ENCODE results near the gene TCL1A.
"Not testable (repeated sequence)": the region's sequence is repeated elsewhere in the genome, so short reads cannot be mapped to it uniquely, and the experiment has no call there.

Gene TCL1A

DNA sequence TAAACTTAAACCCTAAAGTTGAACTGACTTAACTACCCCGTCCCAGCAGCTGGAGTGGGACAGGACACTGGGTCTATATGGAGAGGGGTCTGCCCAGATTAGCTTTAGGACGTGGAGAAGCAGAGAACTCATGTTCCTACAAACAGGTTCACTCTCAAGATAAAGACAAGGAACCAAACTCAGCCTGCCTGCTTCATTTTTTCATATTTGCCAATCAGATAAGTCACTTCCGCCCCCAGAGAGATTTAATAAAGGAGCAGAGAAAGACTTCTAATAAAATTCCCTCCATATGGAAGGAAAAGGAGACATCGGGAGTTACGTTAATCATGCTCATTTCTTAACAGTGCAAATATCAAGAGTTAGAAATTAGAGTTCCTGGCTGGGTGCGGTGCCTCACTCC lies 42.2 kb upstream of the TCL1A start:
- H3K4me3 ChIP-seq (replicated peaks; ENCODE audit: low read depth, low read length): no peak overlapping the region
- no peak for DNase-seq (ENCODE audit: extremely low read depth, low read depth)
- TF ChIP-seq, protein P1, sequence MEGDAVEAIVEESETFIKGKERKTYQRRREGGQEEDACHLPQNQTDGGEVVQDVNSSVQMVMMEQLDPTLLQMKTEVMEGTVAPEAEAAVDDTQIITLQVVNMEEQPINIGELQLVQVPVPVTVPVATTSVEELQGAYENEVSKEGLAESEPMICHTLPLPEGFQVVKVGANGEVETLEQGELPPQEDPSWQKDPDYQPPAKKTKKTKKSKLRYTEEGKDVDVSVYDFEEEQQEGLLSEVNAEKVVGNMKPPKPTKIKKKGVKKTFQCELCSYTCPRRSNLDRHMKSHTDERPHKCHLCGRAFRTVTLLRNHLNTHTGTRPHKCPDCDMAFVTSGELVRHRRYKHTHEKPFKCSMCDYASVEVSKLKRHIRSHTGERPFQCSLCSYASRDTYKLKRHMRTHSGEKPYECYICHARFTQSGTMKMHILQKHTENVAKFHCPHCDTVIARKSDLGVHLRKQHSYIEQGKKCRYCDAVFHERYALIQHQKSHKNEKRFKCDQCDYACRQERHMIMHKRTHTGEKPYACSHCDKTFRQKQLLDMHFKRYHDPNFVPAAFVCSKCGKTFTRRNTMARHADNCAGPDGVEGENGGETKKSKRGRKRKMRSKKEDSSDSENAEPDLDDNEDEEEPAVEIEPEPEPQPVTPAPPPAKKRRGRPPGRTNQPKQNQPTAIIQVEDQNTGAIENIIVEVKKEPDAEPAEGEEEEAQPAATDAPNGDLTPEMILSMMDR (IDR thresholded peaks at IDR 0.05; ENCODE audit: low read depth, low read length, missing control alignments): no peak

DNA sequence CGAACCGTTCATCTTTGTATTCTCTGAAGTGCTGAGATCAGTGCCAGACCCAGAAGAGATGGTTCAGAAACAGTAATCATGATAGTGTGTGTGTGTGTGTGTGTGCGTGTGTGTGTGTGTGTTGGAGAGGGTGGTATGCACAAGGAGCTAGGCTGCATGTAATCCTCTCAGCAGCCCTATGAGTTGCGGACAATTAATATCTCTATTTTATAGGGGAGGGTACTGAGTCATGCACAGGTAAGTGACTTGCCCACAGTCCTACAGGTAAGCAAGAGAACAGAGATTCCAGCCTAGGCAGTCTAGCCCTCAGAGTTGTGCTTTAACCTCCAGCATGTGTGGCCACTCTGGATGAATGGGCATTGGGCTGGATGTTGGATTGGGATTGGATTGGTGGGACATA lies 27.9 kb upstream of the TCL1A start:
- TF ChIP-seq, protein P1 (IDR thresholded peaks at IDR 0.05; ENCODE audit: low read depth, low read length, missing control alignments): no peak

DNA sequence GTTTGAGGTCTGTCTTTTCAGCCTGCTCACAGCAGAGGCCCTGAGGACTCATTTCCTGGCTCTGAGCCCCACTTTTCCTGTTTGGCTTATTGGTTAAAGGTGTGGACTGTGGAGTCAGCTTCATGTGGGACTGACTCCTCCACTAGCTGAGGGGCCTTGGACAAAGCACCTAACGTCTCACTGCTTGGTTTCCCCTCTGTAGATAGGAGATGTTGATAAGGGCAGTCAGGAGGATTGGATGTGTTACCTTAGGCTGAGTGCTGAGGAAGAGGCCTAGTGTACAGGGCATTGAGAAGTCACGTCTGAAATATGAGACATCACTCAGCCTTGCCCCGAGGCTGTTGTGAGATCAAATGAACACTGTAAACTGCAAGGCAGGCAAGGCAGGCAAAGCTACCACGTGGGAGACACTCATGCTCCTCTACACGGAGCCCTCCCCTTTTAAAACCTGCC lies 27.1 kb upstream of the TCL1A start:
- DNase-seq (ENCODE audit: extremely low read depth, low read depth): no peak
- TF ChIP-seq, protein P1 (IDR thresholded peaks at IDR 0.05; ENCODE audit: low read depth, low read length, missing control alignments): no peak
- no peak overlapping the region for H3K4me3 ChIP-seq (replicated peaks; ENCODE audit: low read depth, low read length)

More for the DNA sequence above, 27.9 kb upstream of the TCL1A start:
- H3K4me3 ChIP-seq (replicated peaks; ENCODE audit: low read depth, low read length): no peak overlapping the region
- no peak for DNase-seq (ENCODE audit: extremely low read depth, low read depth)

- TF ChIP-seq, protein P1 (IDR thresholded peaks at IDR 0.05; ENCODE audit: low read depth, low read length, missing control alignments): no peak
- no peak overlapping the region for H3K4me3 ChIP-seq (replicated peaks; ENCODE audit: low read depth, low read length)
- no peak for DNase-seq (ENCODE audit: extremely low read depth, low read depth)
Observed at GRCh38 chr14:95739356-95739755, 25.4 kb upstream of the TCL1A start.

DNA sequence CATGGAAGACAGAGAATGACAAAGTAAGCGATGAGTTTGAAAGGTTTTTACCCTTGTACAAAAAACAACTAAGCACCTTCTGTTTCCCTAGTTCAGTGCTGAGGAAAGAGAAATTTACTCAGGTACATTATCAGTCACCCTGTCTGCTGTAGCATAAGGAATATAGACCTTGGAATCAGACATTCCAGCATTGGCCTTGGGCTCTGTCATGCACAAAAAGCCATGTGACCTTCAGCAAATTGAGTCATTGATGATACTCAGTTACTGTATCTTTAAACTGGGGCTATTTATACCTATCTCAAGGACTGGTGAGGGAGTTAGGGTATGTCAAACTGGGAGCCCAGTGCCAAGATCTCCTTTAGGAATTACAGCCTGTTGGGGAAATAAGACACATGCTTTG lies 19.3 kb upstream of the TCL1A start:
- TF ChIP-seq, protein P1 (IDR thresholded peaks at IDR 0.05; ENCODE audit: low read depth, low read length, missing control alignments): no peak
- H3K4me3 ChIP-seq (replicated peaks; ENCODE audit: low read depth, low read length): no peak overlapping the region
- DNase-seq (ENCODE audit: extremely low read depth, low read depth): no peak

DNA sequence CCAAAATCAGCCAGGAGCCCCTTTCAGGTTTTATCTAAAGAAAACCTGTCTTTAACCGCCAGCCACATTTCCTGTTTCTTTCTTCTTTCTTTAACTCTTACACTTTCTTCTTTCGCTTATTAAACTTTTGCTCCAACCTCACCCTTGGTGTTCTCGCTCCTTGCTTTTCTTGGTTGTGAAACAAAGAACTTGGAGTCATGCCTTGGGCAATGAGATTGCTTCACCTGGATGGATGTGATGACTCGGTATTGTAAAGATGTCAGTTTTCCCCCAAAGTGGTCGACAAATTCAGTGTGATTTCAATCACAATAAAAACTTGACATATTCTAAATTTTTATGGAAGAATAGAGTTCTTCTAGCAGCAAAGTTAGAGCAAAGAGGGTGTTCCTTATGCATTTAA lies 16.2 kb upstream of the TCL1A start:
- no peak overlapping the region for H3K4me3 ChIP-seq (replicated peaks; ENCODE audit: low read depth, low read length)
- DNase-seq (ENCODE audit: extremely low read depth, low read depth): no peak
- TF ChIP-seq, protein P1 (IDR thresholded peaks at IDR 0.05; ENCODE audit: low read depth, low read length, missing control alignments): no peak

GRCh38 chr14:95729402-95730028 lies 15.6 kb upstream of the TCL1A start:
- DNase-seq (ENCODE audit: extremely low read depth, low read depth); H3K4me3 ChIP-seq (replicated peaks; ENCODE audit: low read depth, low read length): not testable (repeated sequence)
